ENCODE data around the gene MYO9B. TPM values are rescaled to one million over a fixed set of nuclear protein-coding genes. Genes with fewer than 3 reads are reported as not detected.

Gene MYO9B
- total and polyA plus RNA-seq, 2 of the 13 experiments (the other 11 are each of a cell fraction or from before 2014, with no cell fraction given), result 18.0 to 18.3 TPM

DNA sequence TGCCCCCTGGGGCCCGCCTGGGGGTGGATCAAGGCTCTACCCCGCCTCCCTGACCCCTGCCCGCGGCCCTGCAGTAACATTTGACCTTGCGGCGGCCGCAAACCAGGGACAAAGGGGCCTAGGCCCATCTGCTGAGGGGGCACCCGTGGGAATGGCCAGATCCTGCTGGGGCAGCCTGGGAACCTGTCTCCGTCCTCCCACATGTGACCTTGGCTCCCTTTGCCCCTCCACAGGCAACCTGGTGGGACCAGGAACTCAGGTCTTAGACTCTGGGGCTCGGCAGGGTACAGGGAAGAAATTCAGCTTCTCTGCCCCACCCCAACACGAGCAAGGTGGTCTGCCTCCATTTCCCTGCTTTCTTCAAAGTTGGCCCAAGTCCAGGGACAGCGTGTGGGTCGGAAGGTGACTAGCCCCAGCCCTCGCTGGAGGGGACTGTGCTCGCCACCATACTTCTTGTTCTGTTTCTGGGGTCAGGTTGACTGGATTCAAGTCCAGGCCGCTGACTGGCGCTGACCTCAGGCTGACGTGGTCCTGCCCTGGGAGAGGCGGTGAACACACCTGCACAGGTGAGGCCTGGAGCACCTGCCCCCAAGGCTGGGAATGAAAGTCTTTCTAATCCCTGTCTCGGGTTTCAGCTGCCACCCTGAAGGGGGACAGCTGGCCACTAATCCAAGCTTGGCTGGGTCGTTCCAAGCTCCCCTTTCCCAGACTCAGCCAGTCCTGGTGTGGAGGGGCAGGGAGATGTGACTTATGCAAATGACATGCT is 172.6 kb downstream of the MYO9B start (continued):
- TF ChIP-seq ZBTB42 (CRISPR knock-in tag; IDR thresholded peaks at IDR 0.05), result no peak
- TF ChIP-seq TERF1 (CRISPR knock-in tag; IDR thresholded peaks at IDR 0.05), result no peak
- TF ChIP-seq SALL2 (CRISPR knock-in tag; IDR thresholded peaks at IDR 0.05), result peak; percentile 57
- peak; percentile 75; the same call in 1 of the 2 replicates for TF ChIP-seq ZNF317 (CRISPR knock-in tag; IDR thresholded peaks at IDR 0.05)
- no peak for TF ChIP-seq SETDB1 (CRISPR knock-in tag; IDR thresholded peaks at IDR 0.05; ENCODE audit: borderline replicate concordance)
- TF ChIP-seq FIP1L1 (IDR thresholded peaks at IDR 0.05; ENCODE audit: borderline replicate concordance, insufficient read depth, low read depth, low read length), result no peak
- no peak for TF ChIP-seq ZNF713 (CRISPR knock-in tag; IDR thresholded peaks at IDR 0.05)
- no peak for TF ChIP-seq HOXA7 (CRISPR knock-in tag; IDR thresholded peaks at IDR 0.05)
- TF ChIP-seq ZNF556 (CRISPR knock-in tag; IDR thresholded peaks at IDR 0.05; ENCODE audit: borderline replicate concordance), result 0 out of 2 replicates have a peak, but pooled peaks have one; percentile 58
- no peak for TF ChIP-seq BRCA1 (CRISPR knock-in tag; IDR thresholded peaks at IDR 0.05)
- TF ChIP-seq ELF4 (CRISPR knock-in tag; IDR thresholded peaks at IDR 0.05; ENCODE audit: borderline replicate concordance), result no peak
- peak; percentile 32; the same call in 1 of the 2 replicates for TF ChIP-seq ZFP1 (CRISPR knock-in tag; IDR thresholded peaks at IDR 0.05)
- no peak; the same call in 1 of the 2 replicates for TF ChIP-seq ZNF274 (CRISPR knock-in tag; IDR thresholded peaks at IDR 0.05)
- TF ChIP-seq DPF2 (CRISPR knock-in tag; IDR thresholded peaks at IDR 0.05; ENCODE audit: borderline replicate concordance, low read depth), result peak; percentile 89
- peak; percentile 40; the same call in 1 of the 2 replicates for TF ChIP-seq ZNF770 (CRISPR knock-in tag; IDR thresholded peaks at IDR 0.05)
- TF ChIP-seq ZNF598 (CRISPR knock-in tag; IDR thresholded peaks at IDR 0.05; ENCODE audit: borderline replicate concordance), result no peak
- TF ChIP-seq CBX5 (CRISPR knock-in tag; IDR thresholded peaks at IDR 0.05; ENCODE audit: borderline replicate concordance), result peak; percentile 22; the same call in 1 of the 2 replicates
- TF ChIP-seq NR2F6 (IDR thresholded peaks at IDR 0.05), result peak; percentile 100
- TF ChIP-seq NR2F6 (CRISPR knock-in tag; IDR thresholded peaks at IDR 0.05), result peak; percentile 100
- TF ChIP-seq EED (CRISPR knock-in tag; IDR thresholded peaks at IDR 0.05), result 0 out of 2 replicates have a peak, but pooled peaks have one; percentile 36
- TF ChIP-seq ZKSCAN8 (CRISPR knock-in tag; IDR thresholded peaks at IDR 0.05; ENCODE audit: borderline replicate concordance), result peak; percentile 99
- no peak for TF ChIP-seq TRIM24 (CRISPR knock-in tag; IDR thresholded peaks at IDR 0.05)
- peak; percentile 63 for TF ChIP-seq NFKBIZ (CRISPR knock-in tag; IDR thresholded peaks at IDR 0.05)
- TF ChIP-seq, protein P1, sequence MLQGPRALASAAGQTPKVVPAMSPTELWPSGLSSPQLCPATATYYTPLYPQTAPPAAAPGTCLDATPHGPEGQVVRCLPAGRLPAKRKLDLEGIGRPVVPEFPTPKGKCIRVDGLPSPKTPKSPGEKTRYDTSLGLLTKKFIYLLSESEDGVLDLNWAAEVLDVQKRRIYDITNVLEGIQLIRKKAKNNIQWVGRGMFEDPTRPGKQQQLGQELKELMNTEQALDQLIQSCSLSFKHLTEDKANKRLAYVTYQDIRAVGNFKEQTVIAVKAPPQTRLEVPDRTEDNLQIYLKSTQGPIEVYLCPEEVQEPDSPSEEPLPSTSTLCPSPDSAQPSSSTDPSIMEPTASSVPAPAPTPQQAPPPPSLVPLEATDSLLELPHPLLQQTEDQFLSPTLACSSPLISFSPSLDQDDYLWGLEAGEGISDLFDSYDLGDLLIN (CRISPR knock-in tag; IDR thresholded peaks at IDR 0.05; ENCODE audit: borderline replicate concordance), result no peak
- TF ChIP-seq ZNF883 (CRISPR knock-in tag; IDR thresholded peaks at IDR 0.05; ENCODE audit: not compliant biosample characterization), result no peak
- no peak for TF ChIP-seq TBX3 (IDR thresholded peaks at IDR 0.05; ENCODE audit: borderline replicate concordance)
- TF ChIP-seq ZNF672 (CRISPR knock-in tag; IDR thresholded peaks at IDR 0.05), result no peak
- peak; percentile 94 for TF ChIP-seq BORCS8-MEF2B (CRISPR knock-in tag; IDR thresholded peaks at IDR 0.05)
